HCT116 (cell line): ENCODE data around the gene RBM33. TPM values are rescaled to one million over a fixed set of nuclear protein-coding genes. Genes with fewer than 3 reads are reported as not detected.
A peak's percentile ranks its signal among the peaks of the same experiment; 100 is the strongest.

Source experiments
- ATAC-seq: fragments of 200-7000 bp; cut with Tn5 transposase; 2 replicates; pipeline ENCODE4 v1.9.1; 2020; ENCODE audit warnings: mild to moderate bottlenecking, moderate library complexity
- Bru-seq: library from RNA; stranded (reverse); fragments of 400-500 nt; gene quantifications from one replicate; lab custom pipeline; 2021; lab: Mats Ljungman, UMichigan
- BruChase-seq, 2 experiments: library from RNA; stranded (reverse); fragments of 400-500 nt; gene quantifications; one replicate each; lab custom pipeline; 2021; lab: Mats Ljungman, UMichigan
- BruUV-seq: library from RNA; stranded (reverse); fragments of 400-500 nt; replicated peaks from 2 replicates; lab custom pipeline; 2021; lab: Mats Ljungman, UMichigan
- CTCF ChIA-PET: fragments of 300-600 bp; sonication (Branson Sonifier 250); formaldehyde crosslinking; loops from one replicate; lab custom pipeline; 2021; ENCODE audit warnings: antibody characterized with exemption; lab: Charles Lee
- POLR2A ChIA-PET: fragments of 300-600, 350-600 bp; sonication (Branson Sonifier 250); formaldehyde crosslinking; loops from one replicate; lab custom pipeline; 2021; ENCODE audit warnings: antibody characterized with exemption; lab: Charles Lee
- RAD21 ChIA-PET, 2 experiments: fragments of 300-600 bp; sonication (Branson Sonifier 250); formaldehyde crosslinking; loops; one replicate each; lab custom pipeline; 2023; ENCODE audit warnings: low total read pairs in 2 of 2; ENCODE audit not compliant: uncharacterized antibody in 2 of 2, unreplicated experiment in 2 of 2, low non-redundant PET in 1 of 2; lab: Charles Lee
- DNase-seq: peaks from one replicate; pipeline ENCODE4 v3.0.0-alpha.2; 2010; ENCODE audit warnings: low read depth, low spot score
- H2AFZ ChIP-seq: fragments of 200-600 bp; shearing (Covaris generic), sonication (generic); 2 replicates; pipeline ENCODE4 v1.6.1; 2017; ENCODE audit warnings: low read depth, mixed run types, mixed read lengths, antibody characterized with exemption, low read length; ENCODE audit not compliant: poor library complexity, severe bottlenecking
- H3K27ac ChIP-seq: 2 replicates; pipeline ENCODE4 v1.5.1; 2012; ENCODE audit warnings: low read depth, low read length
- H3K27me3 ChIP-seq: fragments of 200-600 bp; sonication (generic); 2 replicates; pipeline ENCODE4 v1.6.1; 2016; ENCODE audit warnings: mixed run types, low read length, mixed read lengths; ENCODE audit not compliant: insufficient read depth
- H3K36me3 ChIP-seq, 2 experiments: fragments of 200-500 bp in 1 of 2; fragments of 200-600 bp in 1 of 2; sonication (Bioruptor generic) in 1 of 2; sonication (generic) in 1 of 2; 2 replicates each; pipeline versions ENCODE4 v1.5.1 to v1.6.1; 2014 to 2016; ENCODE audit warnings: low read length in 2 of 2, inconsistent platforms in 1 of 2, mixed read lengths in 1 of 2, mixed run types in 1 of 2; ENCODE audit not compliant: insufficient read depth in 2 of 2, control insufficient read depth in 1 of 2
- H3K4me1 ChIP-seq, 2 experiments: fragments of 200-600 bp in 1 of 2; sonication (generic) in 1 of 2; 2 replicates each; pipeline versions ENCODE4 v1.5.1 to v1.6.1; 2012 to 2017; ENCODE audit warnings: low read length in 2 of 2, inconsistent platforms in 1 of 2, mild to moderate bottlenecking in 1 of 2, mixed read lengths in 1 of 2, mixed run types in 1 of 2, moderate library complexity in 1 of 2; ENCODE audit not compliant: insufficient read depth in 2 of 2, control insufficient read depth in 1 of 2
- H3K4me2 ChIP-seq: fragments of 200-600 bp; sonication (generic); 2 replicates; pipeline ENCODE4 v1.6.1; 2017; ENCODE audit warnings: mixed run types, low read length, mixed read lengths
- H3K4me3 ChIP-seq, 2 experiments: fragments of 200-600 bp in 1 of 2; sonication (generic) in 1 of 2; replicated peaks in 1 of 2; 2 replicates each; pipeline ENCODE4 v1.5.1; 2011 to 2016; ENCODE audit warnings: low read length in 2 of 2, control low read depth in 1 of 2, low read depth in 1 of 2, mild to moderate bottlenecking in 1 of 2, mixed read lengths in 1 of 2, mixed run types in 1 of 2
- H3K79me2 ChIP-seq: fragments of 200-600 bp; sonication (generic); 2 replicates; pipeline ENCODE4 v1.6.1; 2017; ENCODE audit warnings: mild to moderate bottlenecking, mixed run types, low read length, moderate library complexity, mixed read lengths; ENCODE audit not compliant: insufficient read depth
- H3K9ac ChIP-seq: fragments of 200-600 bp; sonication (generic); 2 replicates; pipeline ENCODE4 v1.6.1; 2016; ENCODE audit warnings: low read length, mixed read lengths
- H3K9me2 ChIP-seq: fragments of 200-600 bp; sonication (generic), shearing (Covaris generic); 2 replicates; pipeline ENCODE4 v1.6.1; 2017; ENCODE audit warnings: mixed run types, mild to moderate bottlenecking, moderate library complexity; ENCODE audit not compliant: insufficient read depth
- H3K9me3 ChIP-seq, 2 experiments: fragments of 200-500 bp in 1 of 2; fragments of 200-600 bp in 1 of 2; sonication (Bioruptor generic) in 1 of 2; sonication (generic) in 1 of 2; 2 replicates each; pipeline ENCODE4 v1.6.1; 2014 to 2017; ENCODE audit warnings: low read length in 2 of 2, mixed read lengths in 2 of 2, inconsistent platforms in 1 of 2, low read depth in 1 of 2, mild to moderate bottlenecking in 1 of 2, mixed run types in 1 of 2, moderate library complexity in 1 of 2; ENCODE audit not compliant: control insufficient read depth in 1 of 2, insufficient read depth in 1 of 2
- H4K20me1 ChIP-seq: fragments of 200-600 bp; sonication (generic), shearing (Covaris generic); 2 replicates; pipeline ENCODE4 v1.6.1; 2017; ENCODE audit warnings: mixed run types, mild to moderate bottlenecking, moderate library complexity; ENCODE audit not compliant: insufficient read depth
- CEBPB ChIP-seq: IDR thresholded peaks from 2 replicates; pipeline ENCODE4 v1.6.1; 2012; ENCODE audit warnings: low read depth
- EGR1 ChIP-seq: IDR thresholded peaks from 2 replicates; pipeline ENCODE4 v1.6.1; 2012; ENCODE audit warnings: low read depth
- ELF1 ChIP-seq: IDR thresholded peaks from 2 replicates; pipeline ENCODE4 v1.6.1; 2012; ENCODE audit warnings: low read depth, borderline replicate concordance
- EZH2 ChIP-seq: fragments of 200-600 bp; sonication (generic); IDR thresholded peaks from 2 replicates; pipeline ENCODE4 v1.6.1; 2017; ENCODE audit warnings: antibody characterized with exemption, mixed run types
- MAX ChIP-seq: IDR thresholded peaks from 2 replicates; pipeline ENCODE4 v1.6.1; 2012
- POLR2A ChIP-seq: IDR thresholded peaks from 2 replicates; pipeline ENCODE4 v1.7.0; 2011; ENCODE audit warnings: borderline replicate concordance; ENCODE audit not compliant: insufficient read depth, insufficient read length; ENCODE audit errors: extremely low read depth
- POLR2AphosphoS5 ChIP-seq: IDR thresholded peaks from 2 replicates; pipeline ENCODE4 v1.6.1; 2011; ENCODE audit warnings: mild to moderate bottlenecking, low read depth, low read length, moderate library complexity
- RAD21 ChIP-seq: IDR thresholded peaks from 2 replicates; pipeline ENCODE4 v1.6.1; 2012; ENCODE audit warnings: low read depth, mild to moderate bottlenecking
- SIN3A ChIP-seq: IDR thresholded peaks from 2 replicates; pipeline ENCODE4 v1.6.1; 2012; ENCODE audit warnings: low read depth
- SRF ChIP-seq: IDR thresholded peaks from 2 replicates; pipeline ENCODE4 v1.6.1; 2012; ENCODE audit warnings: low read depth
- YY1 ChIP-seq: IDR thresholded peaks from 2 replicates; pipeline ENCODE4 v1.6.1; 2011; ENCODE audit warnings: low read length, low read depth, moderate library complexity, mild to moderate bottlenecking; ENCODE audit not compliant: insufficient replicate concordance; ENCODE audit errors: extremely low read depth
- ZFX ChIP-seq: fragments of 450-650 bp; IDR thresholded peaks from 2 replicates; pipeline ENCODE4 v1.6.1; 2017
- ZNF274 ChIP-seq: fragments of 200-500 bp; sonication (Bioruptor generic); IDR thresholded peaks from 2 replicates; pipeline ENCODE4 v1.6.1; 2014; ENCODE audit warnings: mild to moderate bottlenecking, low read depth, low read length, inconsistent platforms
- intact Hi-C: fragments of 100-400 bp; cut with micrococcal nuclease; formaldehyde crosslinking; loops from 2 replicates; pipeline ENCODE4 v1.10.0; 2022
- long read RNA-seq: library from polyadenylated mRNA; unstranded; transcript quantifications from one replicate; pipeline ENCODE4 v2.0.0, GENCODE V29; 2021; ENCODE audit not compliant: unreplicated experiment
- polyA plus RNA-seq: library from polyadenylated mRNA; unstranded; fragments of >200 nt; gene quantifications from 2 replicates; pipeline ENCODE4 v1.2.1, GENCODE V29; 2012; ENCODE audit warnings: missing spikeins
- total RNA-seq: library from RNA; stranded (reverse); gene quantifications from one replicate; pipeline ENCODE4 v1.2.1, GENCODE V29; 2021; ENCODE audit not compliant: unreplicated experiment
- TF ChIP-seq, protein P1 (sequence below): IDR thresholded peaks from 2 replicates; pipeline ENCODE4 v1.6.1; 2011; ENCODE audit warnings: mild to moderate bottlenecking, low read length, moderate library complexity; ENCODE audit not compliant: insufficient replicate concordance; ENCODE audit errors: extremely low read depth

RBM33 gene
- total RNA-seq (64.3 TPM), Bru-seq, nascent RNA (percentile 92 among the genes with signal in this experiment), BruChase-seq, experiment 1, labeled RNA remaining after a 6-hour chase (percentile 89 among the genes with signal in this experiment), BruChase-seq, experiment 2, labeled RNA remaining after a 2-hour chase (percentile 87 among the genes with signal in this experiment)
- 24.9 and 29.9 TPM in 2 replicates for polyA plus RNA-seq
- long read RNA-seq, transcript RBM33-201 (6 exons, 1,404 nt), result major isoform, 10 of 50 reads
- long read RNA-seq, partial matches to known transcripts, result 21 of 50 reads
- long read RNA-seq, other reads (novel, unspliced or antisense), result 19 of 50 reads

GRCh38 chr7:155644178-155644970, at the start of gene RBM33:
Gene RBM33, plus strand, starts transcription at chr7:155644661. Its CDS starts 216 bp downstream, at chr7:155644877.
- DNase-seq (peak; percentile 71), ATAC-seq (peak; percentile 79)
- H4K20me1 ChIP-seq, result no peaks in the 10 kb centered on the region
- peaks cover 7 to 13% of the 10 kb centered on the region in 2 experiments; a peak in 2 of 4 replicates for H3K4me1 ChIP-seq
- RAD21 ChIA-PET, result no interaction called here
- peak within 1 kb of the TSS; percentile 78 for H3K4me2 ChIP-seq
- H3K36me3 ChIP-seq, result peaks cover 2 to 34% of the 10 kb centered on the region in 2 experiments; a peak in 2 of 4 replicates
- POLR2A ChIA-PET, result no interaction called here
- H3K4me3 ChIP-seq, result peak within 1 kb of the TSS; percentile 91 to 95
- H3K9me3 ChIP-seq, result peaks cover 5 to 10% of the 10 kb centered on the region in 2 experiments; a peak in 2 of 4 replicates
- no peaks in the 10 kb centered on the region; the same call in 1 of the 2 replicates for H3K9me2 ChIP-seq
- peak within 1 kb of the TSS; percentile 98 for H3K27ac ChIP-seq
- peak within 1 kb of the TSS; percentile 71 for H2AFZ ChIP-seq
- no peaks in the 10 kb centered on the region for H3K27me3 ChIP-seq
- intact Hi-C loops, result no loop called here
- CTCF ChIA-PET, result interaction anchor here (1.1 kb wide), 2 partner anchors 15 to 46 kb away, joined by 3 to 5 read pairs; no protein-coding TSS in a partner anchor
- TF ChIP-seq SIN3A, result peak; percentile 88
- TF ChIP-seq ELF1, result peak; percentile 62
- no peak for TF ChIP-seq CEBPB
- TF ChIP-seq EGR1, result peak; percentile 47; the same call in 1 of the 2 replicates
- TF ChIP-seq ZFX, result peak; percentile 98
- peak; percentile 54 for TF ChIP-seq MAX
- peak; percentile 52 for TF ChIP-seq POLR2A
- no peak for TF ChIP-seq SRF
- no peak for TF ChIP-seq EZH2
- TF ChIP-seq RAD21, result no peak
- peak; percentile 91 for TF ChIP-seq YY1
- TF ChIP-seq, protein P1, sequence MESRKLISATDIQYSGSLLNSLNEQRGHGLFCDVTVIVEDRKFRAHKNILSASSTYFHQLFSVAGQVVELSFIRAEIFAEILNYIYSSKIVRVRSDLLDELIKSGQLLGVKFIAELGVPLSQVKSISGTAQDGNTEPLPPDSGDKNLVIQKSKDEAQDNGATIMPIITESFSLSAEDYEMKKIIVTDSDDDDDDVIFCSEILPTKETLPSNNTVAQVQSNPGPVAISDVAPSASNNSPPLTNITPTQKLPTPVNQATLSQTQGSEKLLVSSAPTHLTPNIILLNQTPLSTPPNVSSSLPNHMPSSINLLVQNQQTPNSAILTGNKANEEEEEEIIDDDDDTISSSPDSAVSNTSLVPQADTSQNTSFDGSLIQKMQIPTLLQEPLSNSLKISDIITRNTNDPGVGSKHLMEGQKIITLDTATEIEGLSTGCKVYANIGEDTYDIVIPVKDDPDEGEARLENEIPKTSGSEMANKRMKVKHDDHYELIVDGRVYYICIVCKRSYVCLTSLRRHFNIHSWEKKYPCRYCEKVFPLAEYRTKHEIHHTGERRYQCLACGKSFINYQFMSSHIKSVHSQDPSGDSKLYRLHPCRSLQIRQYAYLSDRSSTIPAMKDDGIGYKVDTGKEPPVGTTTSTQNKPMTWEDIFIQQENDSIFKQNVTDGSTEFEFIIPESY, result peak; percentile 13
- TF ChIP-seq ZNF274, result no peak
- peak; percentile 93 for TF ChIP-seq POLR2AphosphoS5
- peak within 1 kb of the TSS; percentile 93 for H3K9ac ChIP-seq
- peaks cover 52% of the 10 kb centered on the region for H3K79me2 ChIP-seq
- BruUV-seq, result no TSS peak
